CD4-positive, alpha-beta T cell treated with Interleukin-15 for 1 hour (primary cell): Measurements from ENCODE around the gene VASP.
A peak's percentile ranks its signal among the peaks of the same experiment; 100 is the strongest.

Source experiments
- DNase-seq: peaks from one replicate; pipeline ENCODE4 v3.0.0-alpha.2; 2020

Gene VASP

DNA sequence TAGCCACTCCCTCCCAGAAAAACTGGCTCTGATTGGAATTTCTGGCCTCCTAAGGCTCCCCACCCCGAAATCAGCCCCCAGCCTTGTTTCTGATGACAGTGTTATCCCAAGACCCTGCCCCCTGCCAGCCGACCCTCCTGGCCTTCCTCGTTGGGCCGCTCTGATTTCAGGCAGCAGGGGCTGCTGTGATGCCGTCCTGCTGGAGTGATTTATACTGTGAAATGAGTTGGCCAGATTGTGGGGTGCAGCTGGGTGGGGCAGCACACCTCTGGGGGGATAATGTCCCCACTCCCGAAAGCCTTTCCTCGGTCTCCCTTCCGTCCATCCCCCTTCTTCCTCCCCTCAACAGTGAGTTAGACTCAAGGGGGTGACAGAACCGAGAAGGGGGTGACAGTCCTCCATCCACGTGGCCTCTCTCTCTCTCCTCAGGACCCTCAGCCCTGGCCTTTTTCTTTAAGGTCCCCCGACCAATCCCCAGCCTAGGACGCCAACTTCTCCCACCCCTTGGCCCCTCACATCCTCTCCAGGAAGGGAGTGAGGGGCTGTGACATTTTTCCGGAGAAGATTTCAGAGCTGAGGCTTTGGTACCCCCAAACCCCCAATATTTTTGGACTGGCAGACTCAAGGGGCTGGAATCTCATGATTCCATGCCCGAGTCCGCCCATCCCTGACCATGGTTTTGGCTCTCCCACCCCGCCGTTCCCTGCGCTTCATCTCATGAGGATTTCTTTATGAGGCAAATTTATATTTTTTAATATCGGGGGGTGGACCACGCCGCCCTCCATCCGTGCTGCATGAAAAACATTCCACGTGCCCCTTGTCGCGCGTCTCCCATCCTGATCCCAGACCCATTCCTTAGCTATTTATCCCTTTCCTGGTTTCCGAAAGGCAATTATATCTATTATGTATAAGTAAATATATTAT is 33.3 kb upstream of the VASP start:
- DNase-seq, result peak; percentile 85

DNA sequence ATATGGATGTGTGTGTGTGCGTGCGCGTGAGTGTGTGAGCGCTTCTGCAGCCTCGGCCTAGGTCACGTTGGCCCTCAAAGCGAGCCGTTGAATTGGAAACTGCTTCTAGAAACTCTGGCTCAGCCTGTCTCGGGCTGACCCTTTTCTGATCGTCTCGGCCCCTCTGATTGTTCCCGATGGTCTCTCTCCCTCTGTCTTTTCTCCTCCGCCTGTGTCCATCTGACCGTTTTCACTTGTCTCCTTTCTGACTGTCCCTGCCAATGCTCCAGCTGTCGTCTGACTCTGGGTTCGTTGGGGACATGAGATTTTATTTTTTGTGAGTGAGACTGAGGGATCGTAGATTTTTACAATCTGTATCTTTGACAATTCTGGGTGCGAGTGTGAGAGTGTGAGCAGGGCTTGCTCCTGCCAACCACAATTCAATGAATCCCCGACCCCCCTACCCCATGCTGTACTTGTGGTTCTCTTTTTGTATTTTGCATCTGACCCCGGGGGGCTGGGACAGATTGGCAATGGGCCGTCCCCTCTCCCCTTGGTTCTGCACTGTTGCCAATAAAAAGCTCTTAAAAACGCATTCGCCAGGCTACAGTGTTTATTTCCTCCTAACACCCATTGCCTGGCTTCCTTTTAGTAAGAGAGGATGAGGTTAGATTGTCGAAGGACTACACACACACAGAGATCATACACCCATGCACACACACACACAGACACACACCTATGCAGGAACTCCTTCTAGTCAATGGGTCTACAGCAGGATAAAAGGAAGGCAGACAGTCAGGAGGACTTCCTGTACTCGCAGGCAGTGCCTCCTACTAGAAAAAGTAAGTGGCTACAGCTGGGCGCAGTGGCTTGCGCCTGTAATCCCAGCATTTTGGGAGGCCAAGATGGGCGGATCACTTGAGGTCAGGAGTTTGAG is 32.4 kb upstream of the VASP start:
- peak; percentile 89 for DNase-seq

DNA sequence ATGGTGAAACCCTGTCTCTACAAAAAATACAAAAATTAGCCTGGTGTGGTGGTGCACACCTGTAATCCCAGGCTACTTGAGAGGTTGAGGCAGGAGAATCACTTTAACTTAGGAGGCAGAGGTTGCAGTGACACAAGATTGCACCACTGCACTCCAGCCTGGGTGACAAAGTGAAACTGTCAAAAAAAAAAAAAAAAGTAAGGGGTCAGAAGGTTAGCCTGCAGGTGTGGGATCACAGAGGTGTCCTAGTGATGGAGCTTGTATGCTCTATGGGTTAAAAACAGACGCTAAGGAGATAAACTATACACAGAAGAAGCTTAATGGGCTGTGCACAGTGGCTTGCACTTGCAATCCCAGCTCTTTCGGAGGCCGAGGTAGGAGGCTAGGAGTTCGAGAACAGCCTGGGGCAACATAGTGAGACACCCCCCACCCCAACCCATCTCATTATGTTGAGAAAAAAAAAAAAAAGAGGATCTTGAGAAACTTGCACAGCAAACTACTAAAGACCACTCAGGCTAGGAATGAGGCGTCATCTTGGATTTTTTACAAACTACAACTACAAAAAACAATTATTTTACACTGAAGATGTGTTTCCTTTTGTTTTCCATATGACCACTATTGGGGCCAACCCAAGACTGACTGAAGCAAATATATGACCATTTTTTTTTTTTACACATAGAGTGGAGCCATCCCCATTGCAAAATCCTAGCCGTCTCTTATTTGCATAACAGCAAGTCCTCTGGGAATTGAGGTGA is 31.6 kb upstream of the VASP start:
- DNase-seq, result peak; percentile 85

DNA sequence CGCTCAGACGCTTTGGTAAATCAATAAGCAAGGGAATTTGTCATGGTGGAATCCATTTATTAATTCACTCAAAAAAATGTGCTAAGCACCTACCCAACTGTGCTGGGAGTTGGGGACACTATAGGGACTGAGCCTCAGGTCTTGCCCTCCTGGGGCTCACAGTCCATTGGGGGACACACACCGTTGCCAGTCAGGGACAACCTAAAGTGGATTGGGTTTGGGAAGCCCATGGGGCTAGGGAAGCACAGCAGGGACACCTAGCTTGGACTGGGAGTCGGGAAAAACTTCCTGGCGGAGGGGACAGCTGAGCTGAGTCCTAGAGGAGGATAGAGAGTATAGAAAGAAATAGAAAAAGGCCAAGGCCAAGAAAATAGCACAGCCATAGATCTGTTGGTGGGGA is 31.0 kb upstream of the VASP start:
- DNase-seq, result peak; percentile 73

DNA sequence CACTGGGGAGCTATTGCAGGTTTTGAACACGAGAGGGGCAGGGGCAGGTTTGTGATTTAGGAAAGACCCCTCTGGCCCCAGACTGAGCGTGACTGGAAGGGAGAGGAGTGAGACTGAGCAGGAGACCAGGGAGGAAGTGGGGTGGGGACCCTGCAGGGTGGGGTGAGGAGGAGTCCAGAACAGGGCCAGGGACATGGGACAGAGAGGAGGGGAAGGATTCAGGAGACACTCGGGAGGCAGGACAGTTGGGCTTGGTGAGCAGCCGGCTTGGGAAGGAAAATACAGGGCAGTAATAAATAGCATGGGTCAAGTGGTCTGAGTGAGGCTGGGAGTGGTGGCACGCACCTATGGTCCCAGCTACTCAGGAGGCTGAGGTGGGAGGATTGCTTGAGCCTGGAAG is 30.1 kb upstream of the VASP start:
- DNase-seq, result peak; percentile 53

DNA sequence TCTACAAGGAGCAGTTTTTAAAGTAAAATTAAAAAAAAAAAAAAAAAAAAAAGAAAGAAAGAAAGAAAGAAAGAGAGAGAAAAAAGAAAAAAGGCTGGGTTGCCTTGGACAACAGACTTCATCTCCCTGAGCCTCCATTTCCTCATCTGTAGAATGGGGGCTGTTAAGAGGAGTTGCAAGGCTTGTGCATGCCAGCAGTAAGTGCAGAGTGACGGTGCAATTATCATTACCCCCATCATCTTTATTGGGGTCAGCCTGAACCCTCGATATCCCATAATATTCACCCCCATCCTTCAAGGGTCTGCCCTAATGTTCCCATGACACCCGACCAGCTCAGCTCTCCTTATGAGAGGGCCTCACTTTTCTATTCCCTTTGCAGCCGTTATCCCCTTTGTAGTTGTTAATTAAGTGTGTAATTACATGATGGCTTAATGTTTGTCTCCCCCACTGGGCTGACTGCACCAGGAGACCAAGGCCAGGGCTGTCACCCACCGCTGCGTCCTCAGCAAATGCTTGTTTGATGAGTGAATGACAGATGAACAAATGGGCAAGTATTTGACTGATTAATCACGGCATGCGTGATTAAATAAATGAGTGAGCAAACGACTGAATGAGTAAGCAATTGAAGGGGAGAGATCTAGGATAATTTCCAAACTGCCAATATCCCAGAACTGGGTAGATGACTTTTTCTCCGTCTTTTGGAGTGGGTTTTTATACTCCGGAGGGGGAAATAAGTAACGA is 29.4 kb upstream of the VASP start:
- peak; percentile 49 for DNase-seq

DNA sequence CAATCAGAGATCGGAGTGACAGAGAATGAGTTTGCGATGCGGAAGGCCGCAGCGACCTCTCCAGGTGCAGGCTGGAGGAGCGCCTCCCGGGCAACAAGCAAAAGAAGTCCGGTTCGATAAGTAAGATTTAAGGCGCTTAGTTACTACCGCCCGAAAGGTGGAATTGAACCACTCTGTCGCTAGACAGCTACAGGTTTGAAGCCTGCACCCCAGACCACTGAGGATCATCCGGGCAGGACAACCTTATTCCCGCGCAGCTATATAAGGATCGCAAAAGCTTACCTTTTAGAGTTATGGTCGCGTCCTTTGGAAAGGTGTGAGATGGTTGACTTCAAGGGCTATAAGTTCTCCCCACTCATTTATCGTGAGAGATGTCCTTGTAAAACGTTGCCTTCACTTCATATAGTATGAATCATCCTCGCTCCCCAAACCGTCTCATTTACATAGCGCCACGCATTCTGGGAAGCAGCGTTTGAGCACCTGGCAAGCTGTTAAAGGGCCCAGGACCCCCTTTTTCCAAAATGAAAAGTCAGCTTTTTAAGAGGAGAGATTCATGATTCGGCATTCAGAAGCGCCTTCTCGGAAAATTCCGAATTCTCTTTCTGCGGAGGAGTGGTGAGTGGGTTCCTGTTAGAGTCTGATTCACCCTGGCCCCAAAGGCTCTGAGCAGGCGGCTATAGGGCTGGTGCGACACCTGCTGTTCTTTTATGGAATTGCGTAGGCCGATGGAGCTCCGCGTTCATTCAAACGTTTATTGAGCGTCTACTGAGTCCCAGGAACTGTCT is 28.6 kb upstream of the VASP start:
- DNase-seq, result peak; percentile 91

DNA sequence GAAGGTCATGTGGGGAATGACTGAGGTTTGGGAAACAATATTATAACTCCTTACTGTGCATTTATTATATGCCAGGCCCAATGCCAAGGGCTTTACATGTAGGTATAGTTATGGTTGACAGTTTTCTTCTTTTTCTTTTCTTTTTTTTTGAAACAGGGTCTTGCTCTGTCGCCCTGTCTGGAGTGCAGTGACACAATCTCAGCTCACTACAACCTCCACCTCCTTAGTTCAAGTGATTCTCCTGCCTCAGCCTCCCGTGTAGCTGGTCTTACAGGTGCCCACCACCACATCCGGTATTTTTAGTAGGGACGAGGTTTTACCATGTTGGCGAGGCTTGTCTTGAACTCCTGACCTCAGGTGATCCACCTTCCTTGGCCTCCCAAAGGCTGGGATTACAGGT is 24.2 kb upstream of the VASP start:
- no peak for DNase-seq

DNA sequence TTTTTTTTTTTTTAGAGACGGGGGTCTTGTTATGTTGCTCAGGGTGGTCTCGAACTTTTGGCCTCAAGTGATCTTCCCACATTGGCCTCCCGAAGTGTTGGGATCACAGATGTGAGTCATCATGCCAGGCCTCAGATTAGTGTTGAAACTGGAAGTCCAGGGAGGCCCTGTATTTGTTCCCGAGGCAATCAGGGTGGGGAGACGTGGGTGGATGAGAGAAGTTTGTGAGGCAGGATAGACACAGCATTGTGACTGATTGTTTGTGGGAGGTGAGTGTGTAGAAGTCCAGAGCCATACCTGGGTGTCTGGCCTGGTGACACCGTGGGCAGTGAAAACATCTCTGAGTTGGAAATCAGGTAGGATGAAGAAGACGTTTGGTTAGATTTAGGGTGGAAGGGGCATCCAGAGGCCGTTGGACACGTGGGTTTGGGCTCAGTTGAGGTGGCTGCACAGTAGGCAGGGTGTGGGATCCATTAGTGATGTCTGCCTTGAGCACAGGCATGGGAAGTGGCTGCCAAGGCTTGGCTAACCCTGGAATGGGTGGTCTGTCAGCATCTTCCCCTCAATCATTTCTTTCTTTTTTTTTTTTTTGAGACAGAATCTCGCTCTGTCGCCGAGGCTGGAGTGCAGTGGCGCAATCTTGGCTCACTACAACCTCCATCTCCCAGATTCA is 22.9 kb upstream of the VASP start:
- no peak for DNase-seq

DNA sequence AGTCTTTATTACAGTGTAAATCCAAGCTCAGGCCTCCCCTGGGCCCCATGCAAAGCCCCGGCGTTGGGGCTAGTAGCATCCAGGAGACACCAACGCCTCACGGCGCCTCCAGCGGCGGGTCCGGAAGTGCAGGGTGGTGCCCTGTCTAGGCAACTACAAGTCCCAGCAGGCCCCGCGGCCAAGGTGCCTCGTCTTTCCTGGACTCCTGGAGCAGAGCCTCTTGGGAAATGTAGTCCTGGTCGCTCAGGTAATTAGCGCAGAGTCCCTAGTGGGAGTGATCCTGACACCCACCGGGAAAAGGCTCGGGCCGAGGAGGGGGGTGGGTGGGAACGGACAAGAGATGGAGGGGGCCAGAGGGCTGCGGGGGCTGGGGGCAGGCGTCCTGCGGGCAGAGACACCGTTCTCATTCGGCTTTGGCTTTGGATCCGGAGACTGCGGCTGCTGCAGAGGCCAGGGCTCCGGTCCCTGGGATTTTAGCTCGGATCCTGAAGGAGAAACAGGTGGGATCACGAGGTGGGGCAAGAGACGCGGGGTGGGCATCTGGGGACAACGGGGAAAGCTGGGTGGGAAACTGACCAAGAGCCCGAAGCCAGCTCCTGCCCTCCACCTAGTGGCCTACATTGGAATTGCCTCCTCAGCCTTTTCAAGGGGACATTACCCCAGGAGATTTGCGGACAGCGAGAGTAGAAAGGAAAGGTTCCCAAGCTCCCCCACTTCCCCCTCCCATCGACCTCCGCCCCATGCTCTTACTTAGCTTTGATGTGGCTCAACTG is 21.8 kb upstream of the VASP start:
- DNase-seq, result peak; percentile 95

DNA sequence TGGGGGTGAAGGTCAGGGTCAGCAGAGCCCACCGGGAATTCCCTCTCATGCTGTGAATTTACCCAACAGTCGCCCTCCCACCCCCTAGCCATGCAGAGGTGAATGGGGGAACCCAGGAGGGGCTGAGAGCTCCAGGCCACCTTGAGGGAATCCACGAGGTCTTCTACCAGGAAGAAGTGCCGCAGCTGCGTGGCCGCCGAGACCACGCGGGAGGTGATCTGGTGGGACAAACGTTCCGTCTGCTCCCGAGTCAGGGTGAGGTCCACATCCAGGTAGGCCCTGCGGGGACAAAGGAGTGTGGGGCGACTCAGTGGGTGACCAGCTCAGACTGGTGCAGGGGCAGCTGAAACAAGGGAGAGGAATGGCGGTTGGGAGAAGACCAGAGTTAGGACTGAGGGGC is 18.6 kb upstream of the VASP start:
- DNase-seq, result no peak

DNA sequence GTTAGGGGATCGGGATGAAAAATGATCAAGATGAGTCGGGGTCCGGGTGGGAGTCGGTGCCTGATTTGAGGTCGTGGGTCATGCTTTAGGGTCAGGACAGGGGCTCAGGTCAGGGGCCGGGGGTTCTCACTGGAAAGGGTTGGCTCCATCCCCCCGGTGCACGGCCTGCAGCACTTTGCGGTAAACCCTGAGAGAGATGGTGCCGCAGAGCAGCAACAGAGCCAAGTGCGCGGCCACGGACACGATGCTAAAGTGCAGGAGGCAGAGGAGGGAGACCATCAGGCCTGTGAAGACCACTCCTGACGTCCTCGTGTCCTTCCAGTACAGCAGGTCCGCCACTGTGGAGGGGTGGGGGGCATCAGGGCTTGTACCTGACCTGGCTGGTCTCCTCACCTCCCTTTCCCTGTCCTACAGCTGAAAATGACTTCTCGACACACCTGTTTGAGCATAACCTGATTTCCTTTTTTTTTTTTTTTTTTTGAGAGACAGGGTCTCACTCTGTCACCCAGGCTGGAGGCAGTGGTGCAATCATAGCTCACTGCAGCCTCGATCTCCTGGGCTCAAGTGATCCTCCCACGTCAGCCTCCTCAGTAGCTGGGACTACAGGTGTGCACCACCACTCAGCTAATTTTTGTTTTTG is 17.9 kb upstream of the VASP start:
- DNase-seq, result no peak

DNA sequence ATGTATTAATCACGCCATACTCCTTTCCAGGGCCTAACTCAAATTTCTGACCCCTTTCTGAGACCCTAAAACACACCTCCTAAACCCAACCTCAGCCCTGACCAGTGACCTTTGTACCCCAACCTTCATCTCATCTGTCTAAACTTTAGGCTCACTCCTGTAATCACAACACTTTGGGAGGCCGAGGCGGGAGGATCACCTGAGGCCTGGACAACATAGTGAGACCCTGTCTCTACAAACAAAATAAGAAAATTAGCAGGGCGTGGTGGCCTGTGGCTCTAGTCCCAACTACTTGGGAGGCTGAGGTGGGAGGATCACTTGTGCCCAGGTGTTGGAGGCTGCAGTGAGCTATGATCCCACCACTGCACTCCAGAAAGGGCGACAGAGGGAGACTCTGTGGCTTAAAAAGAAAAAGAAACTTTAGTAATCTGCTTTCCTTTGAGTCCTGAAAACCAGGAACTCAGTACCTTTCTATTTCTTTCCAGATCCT is 15.1 kb upstream of the VASP start:
- DNase-seq, result no peak

DNA sequence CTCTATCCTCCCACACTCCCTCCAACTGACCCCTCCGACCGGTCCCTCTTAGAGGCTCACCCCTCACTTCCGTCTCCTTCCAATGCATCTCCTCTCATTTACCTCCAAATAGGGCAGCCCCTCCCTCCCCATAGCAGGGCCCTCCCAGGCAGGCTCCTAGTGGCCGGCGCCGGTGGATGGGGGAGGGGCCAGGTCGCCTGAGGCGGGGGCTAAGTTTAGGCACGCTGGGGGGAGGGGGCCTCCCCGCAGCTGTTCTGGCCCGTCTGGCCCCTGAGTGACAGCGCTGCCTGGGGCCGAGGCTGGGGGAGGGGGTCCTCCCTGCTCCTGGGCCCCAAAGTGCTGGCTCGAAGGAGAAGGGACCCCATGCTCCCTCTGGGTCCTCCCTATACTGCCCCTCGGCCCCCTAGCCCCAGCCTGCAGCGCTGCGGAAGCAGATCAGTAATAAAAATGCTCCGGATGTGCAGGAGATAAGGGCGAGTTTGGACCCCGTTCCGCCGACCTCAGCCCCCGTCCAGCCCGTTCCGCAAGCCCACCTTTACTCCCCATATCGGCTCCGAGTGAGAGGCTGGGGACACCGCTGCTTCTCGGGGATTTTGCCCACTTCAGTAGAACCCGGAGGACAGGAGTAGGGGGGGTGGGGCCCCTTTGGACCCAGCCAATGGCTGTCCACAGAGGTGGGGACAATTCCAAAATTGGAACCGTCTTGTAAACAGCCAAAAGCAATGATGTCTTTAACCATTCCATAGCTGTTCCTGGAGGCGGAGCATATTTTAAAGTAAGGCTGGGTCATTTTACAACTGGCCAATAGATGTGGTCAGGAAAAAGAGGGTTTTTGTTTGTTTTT is 14.4 kb upstream of the VASP start:
- DNase-seq, result no peak

DNA sequence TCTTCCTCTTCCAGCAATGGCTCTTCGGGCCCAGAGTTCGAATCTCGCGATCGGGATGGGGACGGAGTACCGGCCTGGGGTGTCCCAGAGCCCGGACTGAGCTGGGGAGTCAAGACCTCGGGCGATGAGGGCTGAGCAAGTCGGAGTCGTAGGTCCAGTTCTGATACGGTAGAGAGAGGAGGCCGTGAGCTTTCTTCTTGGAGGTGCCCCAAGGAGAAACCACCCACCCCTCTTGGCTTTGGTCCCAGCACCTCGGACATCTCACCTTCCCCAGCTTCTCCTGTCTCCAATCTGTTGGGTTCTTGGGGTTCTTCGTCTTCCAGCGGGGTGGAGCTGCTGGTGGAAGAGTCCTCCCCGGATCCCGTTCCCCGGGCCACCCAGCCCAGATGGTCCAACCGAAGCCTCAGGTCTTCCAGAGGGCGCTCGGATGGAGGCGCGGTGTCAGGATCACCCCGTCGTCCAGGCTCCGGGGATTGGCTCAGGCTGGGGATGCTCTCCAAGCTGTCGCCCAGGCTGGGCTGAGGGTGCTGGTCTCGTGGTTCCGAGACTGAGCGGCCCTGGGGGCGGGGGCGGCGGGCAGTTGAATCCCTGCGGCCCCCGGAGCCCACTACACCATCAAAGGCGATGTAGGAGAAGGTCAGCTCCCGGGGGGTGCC is 12.9 kb upstream of the VASP start:
- DNase-seq, result no peak

DNA sequence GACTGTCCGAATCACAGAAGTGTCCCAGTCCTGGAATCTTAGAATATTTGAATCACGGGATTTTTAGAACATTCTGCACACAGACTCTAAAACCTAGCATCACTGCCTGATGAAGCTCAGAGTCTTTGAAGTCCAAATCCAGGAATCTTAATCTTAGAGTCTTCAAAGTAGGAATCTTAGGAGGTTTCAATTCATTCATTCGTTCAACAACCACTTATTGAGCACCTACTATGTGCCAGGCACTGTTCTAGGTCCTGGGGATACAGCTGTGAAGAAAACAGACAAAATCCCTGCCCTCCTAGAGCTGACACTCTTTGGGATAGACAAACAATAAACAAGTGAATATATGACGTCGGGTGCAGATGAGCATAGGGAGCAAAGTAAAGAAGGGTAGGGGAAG is 12.1 kb upstream of the VASP start:
- no peak for DNase-seq

DNA sequence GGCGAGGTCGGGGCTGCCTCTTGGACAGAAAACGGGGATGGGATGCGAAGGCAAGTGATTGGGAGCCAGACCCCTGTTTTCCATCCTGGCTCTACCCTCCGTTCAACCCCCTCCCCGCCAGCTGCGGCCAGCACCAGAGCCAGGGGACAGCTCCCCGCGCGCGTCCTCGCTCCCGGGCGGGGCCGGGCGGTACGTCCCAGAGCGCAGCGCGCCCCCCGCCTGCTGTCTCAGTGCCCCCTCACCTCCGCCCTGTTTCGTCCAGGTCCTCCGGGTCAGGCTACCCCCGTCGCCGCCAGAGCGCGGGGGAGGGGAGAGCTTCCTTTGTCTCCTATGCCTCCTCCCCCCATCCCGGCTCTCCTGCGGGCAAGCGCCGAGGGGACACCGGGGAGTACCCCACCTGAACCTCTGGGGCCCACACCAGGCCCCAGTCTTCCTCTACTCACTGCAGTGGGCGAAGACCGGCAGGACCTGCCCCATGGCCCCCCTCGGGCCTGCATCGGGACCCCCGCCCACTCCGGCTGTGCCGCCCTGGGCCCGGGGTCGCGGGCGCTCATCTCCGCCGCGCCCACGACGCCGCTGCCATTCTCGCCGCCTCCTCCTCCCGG is 10.8 kb upstream of the VASP start:
- DNase-seq, result no peak
